ENCODE results near the gene FRYL. TPM values are rescaled to one million over a fixed set of nuclear protein-coding genes. Genes with fewer than 3 reads are reported as not detected.

The FRYL gene
- total and polyA plus RNA-seq, 12 donors: 11.7 to 60.1 (median 36.4) TPM

DNA sequence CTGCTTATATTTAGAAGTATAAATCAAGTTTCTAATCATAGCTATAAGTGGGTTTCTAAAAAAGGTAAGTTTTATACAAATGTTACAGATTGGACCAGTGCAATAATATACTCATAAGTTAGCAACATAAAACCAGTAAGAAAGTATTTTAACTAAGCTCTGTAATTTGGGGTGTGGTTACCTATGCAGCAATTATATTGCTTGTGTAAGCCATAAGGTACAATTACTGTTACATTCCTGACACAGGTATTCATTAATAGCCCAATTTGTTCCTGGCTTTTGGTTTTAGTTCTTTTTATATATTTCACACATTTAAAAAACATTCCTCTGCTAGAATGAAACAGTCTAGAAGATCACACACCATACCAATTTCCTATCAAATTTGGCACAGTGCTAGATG lies 115.1 kb downstream of the FRYL start:
- H3K27ac ChIP-seq: peak overlapping the region in 4 of 10 donors; percentile 24 to 80 (median 30)
- no peak for DNase-seq
- no peak for ATAC-seq
- H3K4me1 ChIP-seq: peaks cover 0 to 65% (median 47%) of the 10 kb centered on the region in 9 donors
- H3K27me3 ChIP-seq: no peaks in the 10 kb centered on the region
- intact Hi-C loops (cut with DNase I): loop anchor here in 2 of 10 donors (5.0 kb wide), 1 partner anchor 73 kb away; no protein-coding TSS in a partner anchor
- no peaks in the 10 kb centered on the region for H3K36me3 ChIP-seq
- H3K4me3 ChIP-seq: no peak overlapping the region
- TF ChIP-seq, protein P1, sequence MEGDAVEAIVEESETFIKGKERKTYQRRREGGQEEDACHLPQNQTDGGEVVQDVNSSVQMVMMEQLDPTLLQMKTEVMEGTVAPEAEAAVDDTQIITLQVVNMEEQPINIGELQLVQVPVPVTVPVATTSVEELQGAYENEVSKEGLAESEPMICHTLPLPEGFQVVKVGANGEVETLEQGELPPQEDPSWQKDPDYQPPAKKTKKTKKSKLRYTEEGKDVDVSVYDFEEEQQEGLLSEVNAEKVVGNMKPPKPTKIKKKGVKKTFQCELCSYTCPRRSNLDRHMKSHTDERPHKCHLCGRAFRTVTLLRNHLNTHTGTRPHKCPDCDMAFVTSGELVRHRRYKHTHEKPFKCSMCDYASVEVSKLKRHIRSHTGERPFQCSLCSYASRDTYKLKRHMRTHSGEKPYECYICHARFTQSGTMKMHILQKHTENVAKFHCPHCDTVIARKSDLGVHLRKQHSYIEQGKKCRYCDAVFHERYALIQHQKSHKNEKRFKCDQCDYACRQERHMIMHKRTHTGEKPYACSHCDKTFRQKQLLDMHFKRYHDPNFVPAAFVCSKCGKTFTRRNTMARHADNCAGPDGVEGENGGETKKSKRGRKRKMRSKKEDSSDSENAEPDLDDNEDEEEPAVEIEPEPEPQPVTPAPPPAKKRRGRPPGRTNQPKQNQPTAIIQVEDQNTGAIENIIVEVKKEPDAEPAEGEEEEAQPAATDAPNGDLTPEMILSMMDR (IDR thresholded peaks at IDR 0.05): no peak
- H3K9me3 ChIP-seq: peaks cover 0 to 18% (median 7%) of the 10 kb centered on the region in 11 donors

DNA sequence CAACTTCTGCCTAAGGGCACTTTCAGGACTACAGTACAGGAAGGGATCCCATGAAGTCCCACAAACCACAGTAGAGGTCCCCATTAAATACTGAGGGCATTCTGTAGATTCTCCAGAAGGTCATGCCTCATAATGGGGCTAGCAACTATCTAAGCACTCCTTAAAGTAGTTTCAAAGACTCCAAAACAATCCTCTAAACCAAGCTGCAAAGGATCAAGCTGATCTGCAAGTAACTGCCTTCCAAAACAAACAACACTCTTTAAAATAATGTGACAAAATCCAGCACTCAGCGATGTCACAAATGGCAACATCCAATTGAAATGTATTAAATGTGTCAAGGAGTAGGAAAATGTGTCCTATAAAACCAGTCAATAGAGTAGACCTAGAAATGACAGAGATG lies 118.7 kb downstream of the FRYL start:
- intact Hi-C loops (cut with DNase I): no loop called here
- 85 to 91% methylated on average over 1 of the region's 1 CpG for WGBS, 2 donors
- no peak for ATAC-seq

DNA sequence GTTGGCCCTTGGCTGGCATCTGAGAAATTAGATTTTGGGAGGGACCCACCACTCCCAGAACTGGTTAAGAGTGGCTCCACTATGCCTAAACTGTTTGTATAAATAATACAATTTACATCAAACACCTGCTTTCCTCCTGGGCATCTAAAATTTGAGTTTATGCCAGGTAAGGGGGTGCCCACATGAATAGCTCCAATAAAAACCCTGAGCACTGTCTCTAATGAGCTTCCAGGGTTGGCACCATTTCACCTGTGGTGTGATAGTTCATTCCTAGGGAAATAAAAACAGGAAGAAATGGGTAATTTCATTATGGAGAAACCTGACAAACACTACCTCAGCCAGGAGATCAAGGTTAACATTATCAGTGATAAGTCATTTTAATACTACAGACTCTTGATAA lies 119.7 kb downstream of the FRYL start:
- Histone ChIP-seq H3K4me3 (no peak overlapping the region), H3K9me3 (peaks cover 0 to 18% (median 7%) of the 10 kb centered on the region in 11 donors), H3K4me1 (peaks cover 0 to 27% (median 13%) of the 10 kb centered on the region in 9 donors), H3K27me3 (no peaks in the 10 kb centered on the region), H3K36me3 (no peaks in the 10 kb centered on the region), H3K27ac (no peak overlapping the region)
- DNase-seq (no peak), ATAC-seq (no peak)
- TF ChIP-seq, protein P1 (IDR thresholded peaks at IDR 0.05): no peak
- intact Hi-C loops (cut with DNase I): no loop called here

More for the DNA sequence above, 118.7 kb downstream of the FRYL start:
- TF ChIP-seq, protein P1 (IDR thresholded peaks at IDR 0.05): no peak
- H3K9me3 ChIP-seq: peaks cover 0 to 18% (median 7%) of the 10 kb centered on the region in 11 donors
- H3K27ac ChIP-seq: no peak overlapping the region
- DNase-seq: no peak
- no peaks in the 10 kb centered on the region for H3K27me3 ChIP-seq
- no peaks in the 10 kb centered on the region for H3K36me3 ChIP-seq
- H3K4me1 ChIP-seq: peaks cover 0 to 35% (median 22%) of the 10 kb centered on the region in 9 donors
- H3K4me3 ChIP-seq: no peak overlapping the region

DNA sequence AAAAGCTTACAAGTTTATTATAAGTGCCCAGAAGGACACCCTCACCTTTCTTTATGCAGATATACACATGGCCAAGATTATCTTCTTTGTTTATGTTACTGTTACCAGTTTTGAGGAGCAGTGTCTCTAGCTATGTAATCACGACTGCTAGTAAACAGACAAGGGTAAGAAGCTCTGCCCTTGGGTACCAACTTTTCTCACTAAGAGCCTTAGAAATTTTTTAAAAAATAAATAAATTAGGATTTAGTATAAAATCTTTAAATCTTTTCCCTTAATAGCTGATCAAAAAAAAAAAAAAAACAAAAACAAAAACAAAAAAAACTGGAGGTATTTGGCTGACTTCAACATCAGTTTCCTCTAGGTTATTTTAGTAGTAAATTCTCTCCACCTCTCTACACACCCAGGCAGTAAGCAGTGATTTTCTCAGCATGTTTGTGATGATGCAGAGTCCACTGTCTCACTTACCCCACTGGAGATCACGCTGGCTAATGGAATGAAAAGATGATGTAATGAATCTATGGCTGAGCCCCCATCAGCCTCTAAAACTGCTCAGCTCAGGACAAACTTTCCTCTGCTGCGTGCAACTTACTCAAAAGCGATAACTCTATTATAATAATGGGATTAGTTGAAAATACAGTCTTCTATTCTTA lies 125.9 kb downstream of the FRYL start:
- Histone ChIP-seq H3K27ac (peak overlapping the region in 8 of 10 donors; percentile 6 to 78 (median 60)), H3K4me1 (peaks cover 0 to 59% (median 43%) of the 10 kb centered on the region in 9 donors), H3K9me3 (no peaks in the 10 kb centered on the region), H3K27me3 (no peaks in the 10 kb centered on the region), H3K36me3 (no peaks in the 10 kb centered on the region), H3K4me3 (peak overlapping the region in 8 of 10 donors; percentile 3 to 44 (median 34))
- TF ChIP-seq, protein P1 (IDR thresholded peaks at IDR 0.05): no peak
- intact Hi-C loops (cut with DNase I): no loop called here
- ATAC-seq (peak; percentile 27 to 72 (median 60)), DNase-seq (no peak)
- 37% methylated on average over 4 of the region's 4 CpGs for WGBS, 2 donors

Data from heart right ventricle (tissue), 16 donors.